ENCODE measurements around the gene ACBD6. TPM values are rescaled to one million over a fixed set of nuclear protein-coding genes. Genes with fewer than 3 reads are reported as not detected.

Gene ACBD6
- polyA plus RNA-seq, 3 donors = 67.7 to 80.2 (median 75.3) TPM

GRCh38 chr1:180261030-180261429, 241.3 kb downstream of the ACBD6 start:
- DNase-seq (ENCODE audit: low read depth in 3 of 3, low spot score in 2 of 3) = no peak

DNA sequence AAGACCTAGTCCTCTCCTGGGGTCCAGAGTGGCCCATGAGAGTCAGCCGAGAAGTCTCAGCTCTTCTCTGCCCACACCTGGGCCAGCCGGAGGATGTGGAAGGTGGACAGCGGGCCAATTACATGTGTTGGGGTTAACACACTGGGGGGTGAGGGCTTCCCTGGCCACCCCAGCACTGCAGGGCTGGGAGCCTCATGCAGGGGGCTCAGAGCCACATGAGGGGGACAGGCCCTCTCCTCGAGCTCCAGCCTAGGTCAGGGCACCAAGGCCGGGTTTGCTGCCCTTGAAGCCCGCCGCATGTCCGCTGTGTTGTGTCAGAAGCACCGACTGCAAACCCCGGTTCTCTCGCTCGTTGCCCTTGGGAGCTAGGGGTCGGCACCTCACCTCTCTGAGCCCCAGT, 241.8 kb downstream of the ACBD6 start:
- DNase-seq (ENCODE audit: low read depth in 3 of 3, low spot score in 2 of 3) = no peak

DNA sequence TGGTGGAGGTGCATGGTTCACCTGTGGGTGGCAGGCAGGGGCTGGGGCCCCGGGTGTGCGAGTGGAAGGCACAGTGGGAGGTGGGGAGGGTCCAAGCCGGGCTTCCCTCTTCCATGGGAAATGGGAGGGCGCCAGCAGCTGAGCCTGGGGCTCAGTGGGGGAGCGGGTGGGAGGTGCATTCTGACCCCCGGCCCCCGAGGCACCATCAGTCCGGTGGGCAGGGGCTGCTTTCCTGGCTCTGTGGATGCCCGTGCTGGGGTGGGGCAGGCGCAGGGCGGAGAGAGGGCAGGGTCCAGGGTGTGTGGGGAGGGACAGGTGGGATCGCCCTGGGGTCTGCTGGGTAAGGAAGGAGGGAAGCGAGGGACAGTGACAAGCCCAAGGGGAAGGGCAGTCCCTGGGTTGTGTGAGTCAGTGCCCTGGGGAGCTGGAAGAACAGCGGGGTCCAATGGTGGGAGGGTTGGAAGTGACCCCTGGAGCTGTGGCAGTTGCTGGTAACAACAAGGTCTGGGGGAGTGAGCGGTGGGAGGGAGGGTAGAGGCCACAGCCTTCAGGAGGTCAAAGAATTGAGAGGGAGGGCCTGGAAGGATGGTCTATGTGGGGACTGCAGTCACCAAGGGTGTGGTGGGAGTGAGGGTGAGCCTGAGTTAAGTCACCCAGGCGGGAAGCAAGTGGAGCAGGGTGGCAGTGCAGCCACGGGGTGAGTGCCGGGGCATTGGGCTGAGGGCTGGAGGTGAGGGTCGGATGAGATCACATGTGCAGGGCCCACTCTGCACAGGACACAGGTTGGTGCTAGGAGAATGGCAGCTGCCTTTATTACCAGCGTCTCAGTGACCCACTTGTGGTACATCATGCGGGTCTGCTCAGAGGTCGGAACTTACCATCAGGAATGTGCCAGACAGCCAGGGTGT, 242.7 kb downstream of the ACBD6 start:
- DNase-seq (ENCODE audit: low read depth in 3 of 3, low spot score in 2 of 3) = no peak

DNA sequence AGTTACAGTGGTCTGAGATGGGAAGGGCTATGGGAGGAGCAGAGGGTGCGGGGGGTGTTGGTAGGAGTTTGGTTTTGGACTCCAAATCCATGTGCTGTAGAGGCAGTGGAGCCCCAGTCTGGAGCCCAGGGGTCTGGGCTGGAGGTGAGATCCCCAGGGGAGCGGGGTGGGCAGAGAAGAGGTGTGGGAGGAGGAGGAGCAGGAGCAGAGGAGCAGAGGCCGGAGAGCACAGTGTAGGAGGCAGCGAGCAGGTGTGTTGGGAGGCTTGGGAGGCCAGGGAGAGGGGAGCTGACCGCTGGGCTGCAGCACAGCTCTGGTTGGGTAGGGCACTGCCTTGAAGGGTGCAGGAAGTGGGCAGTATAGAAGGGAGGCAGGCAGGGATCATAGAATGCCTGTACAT, 243.4 kb downstream of the ACBD6 start:
- no peak for DNase-seq (ENCODE audit: low read depth in 3 of 3, low spot score in 2 of 3)

GRCh38 chr1:180258290-180258689, 244.1 kb downstream of the ACBD6 start:
- DNase-seq (ENCODE audit: low read depth in 3 of 3, low spot score in 2 of 3) = no peak

DNA sequence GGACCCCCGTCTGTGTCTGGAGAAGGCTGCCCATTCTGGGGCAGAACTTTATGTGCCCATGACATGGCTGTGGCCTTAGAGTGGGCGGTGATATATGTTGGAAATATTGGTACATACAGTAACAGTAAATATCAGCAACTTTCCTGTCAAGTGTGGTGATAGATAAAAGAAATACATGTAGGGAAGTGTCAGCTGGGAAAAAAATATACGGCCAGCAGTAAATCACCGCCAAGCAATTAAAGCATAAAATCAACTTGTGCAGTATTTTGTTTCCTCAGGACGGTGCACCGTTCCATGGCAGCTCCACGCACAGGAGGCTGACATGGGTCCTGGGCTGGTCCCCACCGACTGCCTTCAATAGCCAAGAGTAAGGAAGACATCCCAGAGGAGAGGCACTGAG, 244.9 kb downstream of the ACBD6 start:
- DNase-seq (ENCODE audit: low read depth in 3 of 3, low spot score in 2 of 3) = no peak

DNA sequence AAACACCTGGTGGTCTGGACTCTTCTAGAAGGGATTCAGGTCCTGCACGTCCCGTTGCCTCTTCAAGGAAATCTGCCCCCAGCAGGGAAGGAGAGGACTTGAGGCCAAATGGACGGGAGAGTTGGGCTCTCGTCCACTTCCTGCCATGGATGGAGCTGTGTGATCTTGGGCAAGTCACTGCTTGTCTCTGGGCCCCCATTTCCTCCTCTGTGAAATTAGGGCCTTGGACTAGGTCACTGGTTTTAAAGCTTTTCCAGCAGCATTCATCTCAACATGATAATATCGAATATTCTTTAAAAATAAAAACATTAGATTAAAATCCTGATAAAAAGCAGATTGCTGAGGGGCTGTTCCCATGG, 245.4 kb downstream of the ACBD6 start:
- no peak for DNase-seq (ENCODE audit: low read depth in 3 of 3, low spot score in 2 of 3)

GRCh38 chr1:180256341-180257027, 245.9 kb downstream of the ACBD6 start:
- DNase-seq (ENCODE audit: low read depth in 3 of 3, low spot score in 2 of 3) = no peak

DNA sequence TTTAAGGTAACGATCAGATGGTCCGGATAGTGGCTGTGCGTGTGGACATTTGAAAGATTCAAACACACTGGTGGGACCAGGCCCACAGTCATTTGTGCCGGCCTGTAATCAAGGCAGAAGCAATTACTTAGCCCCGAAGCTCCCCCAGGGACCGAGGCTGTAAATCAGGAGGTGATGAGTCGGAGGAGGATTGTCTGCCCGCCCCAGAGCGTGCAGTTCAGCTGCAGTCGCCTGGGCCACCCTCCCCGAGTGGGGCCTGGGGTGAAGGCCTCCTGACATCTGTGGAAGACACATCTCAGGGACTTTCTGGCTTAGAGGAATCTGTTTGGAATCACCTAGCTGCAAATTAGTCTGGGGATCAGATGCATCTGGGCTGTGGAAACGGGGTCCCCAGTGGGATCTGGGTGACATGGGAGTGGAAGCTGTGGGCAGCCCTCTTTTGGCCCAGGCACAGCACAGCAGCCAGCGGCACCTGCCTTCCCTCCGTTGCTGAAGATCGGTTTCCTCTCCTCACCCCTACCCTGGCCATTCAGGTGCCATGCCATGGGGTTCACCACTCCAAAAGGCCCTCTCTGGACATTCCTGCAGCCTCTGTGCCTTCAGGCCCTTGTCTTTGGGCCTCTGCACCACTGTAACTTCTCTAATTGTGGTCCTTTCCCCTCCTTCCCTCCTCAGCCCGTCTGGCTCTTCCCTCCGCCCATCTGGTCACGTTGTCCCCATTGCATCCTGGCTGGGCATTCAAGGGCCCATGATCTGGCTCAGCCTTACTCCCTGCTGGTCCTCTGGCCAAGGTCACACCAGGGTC, 246.6 kb downstream of the ACBD6 start:
- no peak for DNase-seq (ENCODE audit: low read depth in 3 of 3, low spot score in 2 of 3)

- no peak for DNase-seq (ENCODE audit: low read depth in 3 of 3, low spot score in 2 of 3)
Measured at GRCh38 chr1:180254854-180255253, 247.5 kb downstream of the ACBD6 start.

DNA sequence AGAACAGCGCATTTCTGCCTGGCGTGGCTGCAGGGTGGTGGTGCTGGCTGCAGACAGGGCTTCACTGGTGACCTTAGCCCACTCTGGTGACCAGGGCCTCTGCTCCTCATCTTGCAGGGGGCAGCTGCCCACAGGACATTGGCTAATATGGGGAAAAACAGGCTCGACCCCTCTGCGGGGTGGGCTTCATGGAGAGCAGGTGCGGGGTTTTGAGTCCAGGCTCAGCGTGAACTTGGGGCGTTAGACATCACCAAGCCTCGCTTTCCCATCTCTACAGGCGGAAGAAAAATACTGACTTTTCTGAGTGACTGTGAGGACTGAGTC, 247.9 kb downstream of the ACBD6 start:
- DNase-seq (ENCODE audit: low read depth in 3 of 3, low spot score in 2 of 3) = no peak

DNA sequence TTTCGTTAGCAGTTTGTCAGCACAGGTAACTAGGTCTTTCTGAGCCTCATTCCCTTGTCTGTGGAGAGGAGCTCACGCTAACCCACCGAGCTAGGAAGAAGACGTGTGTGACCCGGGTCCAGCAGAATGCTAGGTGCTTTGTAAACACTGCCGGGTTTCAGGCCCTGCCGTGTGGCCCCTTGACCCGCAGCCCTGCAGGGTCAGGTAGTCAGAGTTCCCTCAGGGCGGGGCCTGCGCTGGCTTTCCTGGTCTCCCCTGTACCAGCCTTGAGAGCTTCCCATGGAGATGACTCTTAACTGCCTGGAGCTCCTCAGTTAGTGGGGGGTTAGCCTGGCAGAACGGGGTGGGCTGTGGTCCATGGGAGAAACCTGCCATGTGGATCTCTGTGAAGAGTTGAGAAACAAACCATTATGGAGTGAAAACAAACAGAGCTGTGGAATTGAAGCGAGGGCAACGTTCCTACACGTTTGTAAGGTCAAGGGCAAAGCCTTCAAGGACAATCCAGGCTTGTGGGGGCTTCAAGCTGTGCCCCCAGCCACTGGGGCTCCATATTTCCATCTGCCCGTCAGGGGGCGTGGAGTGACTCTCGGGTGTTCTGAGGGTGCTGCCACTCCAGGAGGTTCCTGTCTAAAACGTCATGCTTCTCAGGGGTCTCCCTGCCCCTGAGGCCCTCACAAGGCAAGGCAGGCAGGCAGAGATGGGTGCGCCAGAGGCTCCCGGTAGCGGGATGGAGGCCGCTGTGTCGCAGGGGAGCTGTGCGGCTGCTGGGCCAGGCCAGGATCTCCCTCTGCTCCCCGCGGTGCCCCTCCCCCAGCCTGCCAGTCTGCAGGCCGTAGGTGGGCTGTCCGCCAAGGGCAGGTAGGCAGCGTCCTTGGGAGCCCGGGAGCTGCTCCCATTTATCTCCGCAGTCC, 248.5 kb downstream of the ACBD6 start:
- no peak for DNase-seq (ENCODE audit: low read depth in 3 of 3, low spot score in 2 of 3)

- no peak for DNase-seq (ENCODE audit: low read depth in 3 of 3, low spot score in 2 of 3)
Measured at GRCh38 chr1:180252638-180253536, 249.5 kb downstream of the ACBD6 start.

- DNase-seq (ENCODE audit: low read depth in 3 of 3, low spot score in 2 of 3) = no peak
Measured at GRCh38 chr1:180251526-180252305, 250.7 kb downstream of the ACBD6 start.

DNA sequence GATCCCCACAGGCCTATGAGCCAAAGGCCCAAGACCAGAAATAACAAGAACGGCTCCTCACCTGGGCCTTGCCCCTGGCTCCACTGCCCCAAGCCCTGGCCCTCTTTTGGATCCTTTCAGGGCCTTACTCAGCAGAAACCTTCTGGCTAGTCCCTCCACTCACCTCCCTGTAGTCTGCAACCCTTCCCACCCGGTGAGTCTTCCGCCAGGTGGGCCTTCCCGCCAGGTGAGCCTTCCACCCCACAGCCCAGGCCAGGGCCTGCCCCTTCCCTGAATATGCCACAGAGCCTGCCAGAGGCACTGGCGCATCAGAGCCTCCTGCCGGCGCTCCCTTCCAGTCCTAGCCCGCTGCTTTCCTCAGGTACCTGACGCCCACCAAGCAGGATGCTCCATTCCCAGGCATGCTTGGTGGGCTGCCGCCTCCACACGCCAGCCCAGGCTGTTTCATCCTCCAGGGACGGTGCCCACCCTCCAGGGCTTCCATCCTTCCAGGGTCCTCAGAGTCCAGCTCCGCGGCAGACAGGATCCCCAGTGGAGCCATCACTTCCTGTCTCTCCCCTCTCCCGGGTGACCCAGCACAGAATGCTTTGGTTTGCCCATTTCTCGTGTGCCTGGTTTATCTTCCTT, 251.4 kb downstream of the ACBD6 start:
- no peak for DNase-seq (ENCODE audit: low read depth in 3 of 3, low spot score in 2 of 3)

- DNase-seq (ENCODE audit: low read depth in 3 of 3, low spot score in 2 of 3) = no peak
Measured at GRCh38 chr1:180250499-180250770, 251.9 kb downstream of the ACBD6 start.

GRCh38 chr1:180249725-180250498, 252.5 kb downstream of the ACBD6 start:
- DNase-seq (ENCODE audit: low read depth in 3 of 3, low spot score in 2 of 3) = no peak

Data from right renal cortex interstitium (tissue), 3 donors.